ENCODE results near the gene CASR.

CASR gene

DNA sequence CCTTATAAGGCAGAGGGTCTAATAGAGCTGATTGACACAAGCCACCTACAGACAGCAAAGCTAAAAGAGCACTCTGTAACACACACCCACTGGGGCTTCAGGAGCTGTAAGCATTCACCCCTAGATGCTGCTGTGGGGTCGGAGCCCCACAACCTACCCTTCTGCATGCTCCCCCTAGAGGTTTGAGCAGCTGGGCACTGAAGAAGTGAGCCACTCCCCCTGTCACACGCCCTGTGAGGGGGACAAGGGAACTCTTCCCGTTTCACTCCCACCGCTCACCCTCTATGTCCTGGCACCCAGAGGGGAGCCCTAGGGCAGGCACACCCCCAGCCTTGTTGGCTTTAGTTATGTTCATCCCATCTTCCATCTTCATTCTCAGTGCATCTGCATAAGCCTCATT is 132.2 kb downstream of the CASR start:
- Histone ChIP-seq H3K36me3 (ENCODE audit: control insufficient read depth, insufficient read depth, low read length) (no peaks in the 10 kb centered on the region), H3K27ac (ENCODE audit: insufficient read depth, low read depth, low read length, poor library complexity, severe bottlenecking) (no peak overlapping the region), H3K4me1 (ENCODE audit: control insufficient read depth, insufficient read depth, low read length) (no peaks in the 10 kb centered on the region), H3K9me3 (ENCODE audit: control insufficient read depth, low read length) (no peaks in the 10 kb centered on the region), H3K4me3 (ENCODE audit: insufficient read depth, low read depth, low read length) (no peak overlapping the region), H3K27me3 (ENCODE audit: control insufficient read depth, insufficient read depth, low read length, poor library complexity, severe bottlenecking) (no peaks in the 10 kb centered on the region)
- 61 to 63% methylated on average over 4 of the region's 4 CpGs for WGBS, 2 experiments

GRCh38 chr3:122316368-122316767 is 132.9 kb downstream of the CASR start:
- no peaks in the 10 kb centered on the region for H3K36me3 ChIP-seq (ENCODE audit: control insufficient read depth, insufficient read depth, low read length)
- H3K4me3 ChIP-seq (ENCODE audit: insufficient read depth, low read depth, low read length), result no peak overlapping the region
- H3K9me3 ChIP-seq (ENCODE audit: control insufficient read depth, low read length), result no peaks in the 10 kb centered on the region
- no peak overlapping the region for H3K27ac ChIP-seq (ENCODE audit: insufficient read depth, low read depth, low read length, poor library complexity, severe bottlenecking)
- WGBS, 2 experiments, result 67 to 72% methylated on average over 4 to 5 of the region's 5 CpGs
- no peaks in the 10 kb centered on the region for H3K4me1 ChIP-seq (ENCODE audit: control insufficient read depth, insufficient read depth, low read length)
- H3K27me3 ChIP-seq (ENCODE audit: control insufficient read depth, insufficient read depth, low read length, poor library complexity, severe bottlenecking), result no peaks in the 10 kb centered on the region

GRCh38 chr3:122318620-122319019 is 135.2 kb downstream of the CASR start:
- 98 to 100% methylated on average over 2 of the region's 2 CpGs for WGBS, 2 experiments
- H3K4me3 ChIP-seq (ENCODE audit: insufficient read depth, low read depth, low read length), result no peak overlapping the region
- H3K9me3 ChIP-seq (ENCODE audit: control insufficient read depth, low read length), result no peaks in the 10 kb centered on the region
- no peaks in the 10 kb centered on the region for H3K36me3 ChIP-seq (ENCODE audit: control insufficient read depth, insufficient read depth, low read length)
- H3K4me1 ChIP-seq (ENCODE audit: control insufficient read depth, insufficient read depth, low read length), result no peaks in the 10 kb centered on the region
- H3K27me3 ChIP-seq (ENCODE audit: control insufficient read depth, insufficient read depth, low read length, poor library complexity, severe bottlenecking), result no peaks in the 10 kb centered on the region
- H3K27ac ChIP-seq (ENCODE audit: insufficient read depth, low read depth, low read length, poor library complexity, severe bottlenecking), result no peak overlapping the region

DNA sequence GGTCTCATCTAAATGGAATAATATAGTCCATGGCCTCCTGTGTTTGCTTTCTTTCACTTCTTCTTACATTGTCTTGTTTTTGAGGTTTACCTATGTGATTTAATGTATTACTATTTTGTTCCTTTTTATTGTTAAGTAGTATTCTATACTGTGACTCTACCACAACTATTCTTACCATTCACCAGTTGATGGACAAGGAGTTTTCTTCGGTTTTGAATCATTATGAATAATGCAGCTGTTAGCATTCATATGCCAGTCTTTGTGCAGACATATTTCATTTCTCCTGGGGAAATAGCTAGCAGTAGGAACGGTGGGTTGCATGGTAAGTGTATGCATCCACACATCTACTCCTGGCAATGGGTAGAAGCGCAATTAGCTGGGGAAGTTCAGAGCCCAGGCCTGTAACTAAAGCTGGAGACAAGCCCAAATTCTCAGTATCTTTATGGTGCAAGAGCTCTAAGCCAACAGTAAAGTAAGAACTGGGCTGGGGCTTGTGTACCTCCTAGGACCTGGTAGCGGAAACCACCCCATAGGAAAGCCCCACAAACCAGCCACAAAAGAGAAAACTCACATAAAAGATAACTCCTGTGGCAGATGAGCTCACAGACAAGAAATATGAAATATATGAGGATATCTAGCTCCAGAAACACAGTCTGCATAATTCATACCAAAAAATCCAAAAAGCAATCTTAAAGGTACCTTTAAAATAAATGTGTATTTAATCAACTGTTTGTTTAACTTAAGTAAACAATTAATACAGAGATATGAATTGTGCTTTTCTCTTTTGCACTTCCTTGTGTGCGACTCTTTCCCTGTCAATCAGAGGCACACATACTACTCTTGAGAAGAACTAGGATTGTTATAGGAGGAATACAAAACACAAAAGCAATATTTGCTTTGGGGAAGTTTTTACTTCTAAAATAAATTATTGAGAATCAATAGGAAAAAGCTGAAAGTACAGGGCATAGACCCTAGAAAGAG is 138.9 kb downstream of the CASR start:
- Histone ChIP-seq H3K27me3 (ENCODE audit: control insufficient read depth, insufficient read depth, low read length, poor library complexity, severe bottlenecking) (no peaks in the 10 kb centered on the region), H3K4me1 (ENCODE audit: control insufficient read depth, insufficient read depth, low read length) (no peaks in the 10 kb centered on the region), H3K9me3 (ENCODE audit: control insufficient read depth, low read length) (no peaks in the 10 kb centered on the region), H3K27ac (ENCODE audit: insufficient read depth, low read depth, low read length, poor library complexity, severe bottlenecking) (no peak overlapping the region), H3K36me3 (ENCODE audit: control insufficient read depth, insufficient read depth, low read length) (no peaks in the 10 kb centered on the region), H3K4me3 (ENCODE audit: insufficient read depth, low read depth, low read length) (no peak overlapping the region)
- WGBS, 2 experiments, result 91 to 92% methylated on average over 4 of the region's 5 CpGs

- Histone ChIP-seq H3K4me1 (ENCODE audit: control insufficient read depth, insufficient read depth, low read length) (no peaks in the 10 kb centered on the region), H3K27me3 (ENCODE audit: control insufficient read depth, insufficient read depth, low read length, poor library complexity, severe bottlenecking) (no peaks in the 10 kb centered on the region), H3K4me3 (ENCODE audit: insufficient read depth, low read depth, low read length) (no peak within 1 kb of the TSS), H3K9me3 (ENCODE audit: control insufficient read depth, low read length) (no peaks in the 10 kb centered on the region), H3K36me3 (ENCODE audit: control insufficient read depth, insufficient read depth, low read length) (no peaks in the 10 kb centered on the region), H3K27ac (ENCODE audit: insufficient read depth, low read depth, low read length, poor library complexity, severe bottlenecking) (no peak within 1 kb of the TSS)
- WGBS, 2 experiments, result 83 to 89% methylated on average over 6 of the region's 6 CpGs
Measured at GRCh38 chr3:122324871-122325323, 141.4 kb downstream of the CASR start, which contains the start of gene CSTA. TSS of gene CSTA (plus strand) at chr3:122325248. CDS start at chr3:122325293, 45 bp downstream.

GRCh38 chr3:122325769-122326168 is 142.3 kb downstream of the CASR start:
- Histone ChIP-seq H3K9me3 (ENCODE audit: control insufficient read depth, low read length) (no peaks in the 10 kb centered on the region), H3K4me1 (ENCODE audit: control insufficient read depth, insufficient read depth, low read length) (no peaks in the 10 kb centered on the region), H3K36me3 (ENCODE audit: control insufficient read depth, insufficient read depth, low read length) (no peaks in the 10 kb centered on the region), H3K27me3 (ENCODE audit: control insufficient read depth, insufficient read depth, low read length, poor library complexity, severe bottlenecking) (no peaks in the 10 kb centered on the region), H3K27ac (ENCODE audit: insufficient read depth, low read depth, low read length, poor library complexity, severe bottlenecking) (no peak overlapping the region), H3K4me3 (ENCODE audit: insufficient read depth, low read depth, low read length) (no peak overlapping the region)
- WGBS, 2 experiments, result 90 to 97% methylated on average over 3 of the region's 3 CpGs

DNA sequence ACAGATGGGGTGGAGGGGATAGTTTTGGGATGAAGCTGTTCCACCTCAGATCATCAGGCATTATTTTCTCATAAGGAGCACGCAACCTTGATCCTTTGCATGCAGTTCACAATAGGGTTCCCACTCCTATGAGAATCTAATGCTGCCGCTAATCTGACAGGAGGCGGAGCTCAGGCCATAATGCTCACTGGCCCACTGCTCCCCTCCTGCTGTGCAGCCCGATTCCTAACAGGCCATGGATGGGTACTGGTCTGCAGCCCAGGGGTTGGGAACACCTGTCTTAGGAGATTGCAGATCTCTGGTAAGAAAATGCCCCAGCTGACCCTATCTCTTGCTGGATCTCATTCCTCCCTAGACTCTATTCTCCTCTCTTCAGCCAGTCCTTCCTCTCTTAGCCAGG is 148.4 kb downstream of the CASR start:
- H3K4me3 ChIP-seq (ENCODE audit: insufficient read depth, low read depth, low read length), result no peak overlapping the region
- H3K27me3 ChIP-seq (ENCODE audit: control insufficient read depth, insufficient read depth, low read length, poor library complexity, severe bottlenecking), result no peaks in the 10 kb centered on the region
- WGBS, 2 experiments, result 70 to 73% methylated on average over 4 of the region's 4 CpGs
- H3K9me3 ChIP-seq (ENCODE audit: control insufficient read depth, low read length), result no peaks in the 10 kb centered on the region
- no peaks in the 10 kb centered on the region for H3K4me1 ChIP-seq (ENCODE audit: control insufficient read depth, insufficient read depth, low read length)
- no peak overlapping the region for H3K27ac ChIP-seq (ENCODE audit: insufficient read depth, low read depth, low read length, poor library complexity, severe bottlenecking)
- H3K36me3 ChIP-seq (ENCODE audit: control insufficient read depth, insufficient read depth, low read length), result no peaks in the 10 kb centered on the region

DNA sequence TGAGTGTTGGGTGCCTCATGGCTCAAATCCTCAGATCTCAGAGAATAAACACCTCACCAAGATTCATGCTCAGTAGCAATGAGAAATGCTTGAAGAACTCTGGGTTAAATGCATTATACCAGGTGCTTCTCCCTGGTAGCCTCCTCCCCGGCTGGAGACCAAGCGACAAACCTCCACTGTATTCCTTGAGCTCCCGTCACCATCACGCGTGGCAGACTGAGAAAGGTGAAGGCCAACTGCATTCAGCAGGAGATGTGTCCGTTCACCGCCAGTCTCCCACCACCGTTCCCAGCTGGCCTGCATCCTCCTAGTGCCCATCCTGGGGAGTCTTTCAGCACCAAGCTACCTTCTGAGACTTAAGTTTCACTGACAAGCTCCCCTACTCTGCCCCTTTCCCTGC is 149.1 kb downstream of the CASR start:
- H3K27ac ChIP-seq (ENCODE audit: insufficient read depth, low read depth, low read length, poor library complexity, severe bottlenecking), result no peak overlapping the region
- 95 to 96% methylated on average over 8 of the region's 8 CpGs for WGBS, 2 experiments

More for the DNA sequence above, 149.1 kb downstream of the CASR start:
- no peaks in the 10 kb centered on the region for H3K36me3 ChIP-seq (ENCODE audit: control insufficient read depth, insufficient read depth, low read length)
- no peaks in the 10 kb centered on the region for H3K27me3 ChIP-seq (ENCODE audit: control insufficient read depth, insufficient read depth, low read length, poor library complexity, severe bottlenecking)
- no peaks in the 10 kb centered on the region for H3K4me1 ChIP-seq (ENCODE audit: control insufficient read depth, insufficient read depth, low read length)
- no peak overlapping the region for H3K4me3 ChIP-seq (ENCODE audit: insufficient read depth, low read depth, low read length)
- H3K9me3 ChIP-seq (ENCODE audit: control insufficient read depth, low read length), result no peaks in the 10 kb centered on the region
